ENCODE data around the gene DKC1.

DKC1 gene

DNA sequence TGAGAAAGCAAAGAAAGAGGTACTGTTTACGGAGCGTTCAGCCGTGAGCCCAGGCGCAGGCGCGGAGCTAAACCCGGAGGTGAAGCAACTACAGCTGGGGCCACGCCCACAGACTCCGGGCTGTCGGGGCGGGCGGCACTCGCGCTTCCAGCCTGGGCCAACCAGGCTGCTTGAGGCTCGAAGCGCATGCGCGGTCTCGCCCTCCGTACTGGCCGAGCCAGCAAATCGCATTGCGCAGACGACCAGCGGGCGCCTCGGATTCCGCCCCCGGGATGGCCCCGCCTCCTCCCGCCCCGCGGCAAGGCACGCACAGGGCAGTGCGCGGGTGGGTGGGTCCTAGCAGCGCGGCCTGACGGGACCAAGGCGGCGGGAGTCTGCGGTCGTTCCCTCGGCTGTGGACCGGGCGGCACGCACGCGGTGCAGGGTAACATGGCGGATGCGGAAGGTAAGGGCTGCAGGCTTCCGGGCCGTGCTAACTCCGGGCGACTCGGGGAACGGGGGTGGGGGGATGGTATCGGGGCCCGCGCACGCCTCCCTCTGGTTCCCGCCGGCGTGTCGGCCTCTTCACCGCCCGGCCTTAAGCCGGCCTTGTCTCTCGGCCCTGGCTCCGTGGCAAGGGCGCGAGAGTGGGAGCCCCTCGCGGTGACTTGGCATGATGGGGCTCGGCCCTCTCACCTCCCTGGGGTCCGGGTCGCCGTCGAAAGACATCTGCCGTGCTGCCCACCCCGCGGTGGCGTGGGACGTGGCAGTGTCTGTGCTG is at the start of gene DKC1:
Gene DKC1 (plus strand): TSS at position 328 of the 760 bp plus-strand sequence. CDS start 102 bp downstream, at position 430.
- peak; percentile 89 for DNase-seq (ENCODE audit: low read depth)

DNA sequence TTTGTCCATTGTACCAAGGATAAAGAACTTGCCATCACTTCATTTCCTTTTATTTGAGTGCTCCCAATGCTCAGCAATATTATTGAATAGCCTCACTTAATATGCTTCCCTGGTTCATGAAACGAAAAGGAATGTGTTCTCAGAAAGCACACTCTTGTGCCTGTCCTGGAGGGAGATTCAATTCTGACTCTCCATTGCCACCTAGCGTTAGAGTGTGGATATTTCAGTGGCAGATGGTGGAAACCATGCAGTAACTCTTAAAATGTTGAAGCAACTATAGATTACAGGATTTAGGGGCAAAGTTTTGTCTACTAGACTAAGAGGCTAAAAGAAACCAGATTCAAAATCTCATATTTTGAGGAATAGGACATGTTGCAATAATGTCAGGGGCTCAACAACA is 47.7 kb upstream of the DKC1 start:
- peak; percentile 38 for DNase-seq (ENCODE audit: low read depth)

DNA sequence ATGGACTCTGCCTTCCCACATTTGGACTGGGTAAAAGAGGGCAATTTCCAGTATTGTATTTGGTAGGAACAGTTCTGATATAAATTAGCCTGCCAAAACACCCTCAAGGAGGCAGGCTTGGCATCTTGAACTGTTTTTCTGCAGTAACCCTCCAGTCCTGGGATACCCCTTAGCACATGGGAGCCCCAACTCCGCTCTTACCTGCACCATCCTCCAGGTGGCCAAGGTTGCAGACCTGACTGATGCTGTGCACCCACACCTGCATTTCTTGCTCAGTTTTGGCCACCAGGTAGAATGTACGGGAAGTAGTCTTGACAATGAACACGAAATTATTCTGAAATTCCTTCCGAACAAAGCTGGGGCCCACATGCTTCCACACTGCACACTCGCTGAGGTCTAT is 46.8 kb upstream of the DKC1 start:
- DNase-seq (ENCODE audit: low read depth): no peak

DNA sequence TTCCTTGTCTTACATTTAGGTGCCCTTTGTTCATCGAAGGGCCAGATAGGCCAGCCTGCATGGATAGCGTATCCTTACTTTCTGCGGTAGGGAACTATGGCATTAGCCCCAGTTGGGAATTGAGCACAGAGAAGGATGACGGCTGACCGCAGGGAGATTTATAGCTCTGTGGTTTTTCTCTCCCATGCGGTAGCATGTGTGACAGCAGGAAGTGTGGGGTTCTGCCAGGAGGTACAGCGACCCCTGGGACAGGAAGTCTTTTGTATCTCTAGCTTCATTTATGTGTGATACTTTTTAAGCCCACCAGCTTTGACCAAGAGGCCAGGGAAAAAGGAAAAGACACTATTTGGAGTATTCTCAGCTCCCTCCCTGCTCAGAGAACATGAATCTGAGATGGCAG is 44.8 kb upstream of the DKC1 start:
- no peak for DNase-seq (ENCODE audit: low read depth)

DNA sequence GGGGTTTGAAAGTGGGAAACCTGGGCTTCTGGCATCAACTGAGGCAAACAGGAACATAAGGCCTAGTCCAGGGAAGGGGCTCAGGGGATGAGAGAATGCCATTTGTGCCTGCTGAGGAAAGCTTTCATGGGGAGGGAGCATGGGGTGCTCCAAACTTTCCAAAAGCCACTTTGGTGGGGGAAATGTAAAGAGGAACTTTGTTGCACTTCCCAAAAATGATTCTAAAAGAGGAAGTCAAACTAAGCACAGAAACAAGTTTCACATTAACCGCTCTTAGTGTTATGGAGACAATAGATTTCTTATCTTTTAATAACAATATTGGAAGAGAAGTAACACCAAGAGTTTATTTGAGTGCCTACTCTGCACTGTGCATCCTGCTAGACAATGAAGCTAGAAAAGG is 44.0 kb upstream of the DKC1 start:
- no peak for DNase-seq (ENCODE audit: low read depth)

DNA sequence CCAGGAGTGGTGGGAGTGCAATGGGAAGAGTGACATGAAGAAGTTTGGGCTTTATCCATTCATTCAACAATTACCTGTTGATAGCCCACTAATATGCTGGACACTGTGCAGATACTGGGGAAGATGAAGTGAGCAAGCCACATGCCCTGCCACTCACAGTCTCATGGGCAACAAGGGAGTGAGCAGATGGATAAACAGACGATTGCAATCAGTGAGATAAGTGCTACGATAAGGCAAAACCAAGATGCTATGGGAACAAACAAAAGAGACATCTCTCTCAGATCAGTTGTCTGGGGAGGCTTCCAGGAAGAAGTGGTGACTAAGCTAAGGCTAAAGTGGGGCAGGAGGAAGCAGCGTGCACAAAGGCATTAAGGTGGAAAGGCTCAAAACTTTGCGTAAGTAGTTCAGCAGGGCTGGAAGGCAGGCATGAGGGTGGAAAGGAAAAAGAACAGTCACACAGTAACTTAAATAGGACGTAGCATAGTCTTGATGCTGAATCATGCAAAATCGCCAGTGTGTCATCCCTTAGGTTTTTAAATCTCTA is 43.5 kb upstream of the DKC1 start:
- no peak for DNase-seq (ENCODE audit: low read depth)

DNA sequence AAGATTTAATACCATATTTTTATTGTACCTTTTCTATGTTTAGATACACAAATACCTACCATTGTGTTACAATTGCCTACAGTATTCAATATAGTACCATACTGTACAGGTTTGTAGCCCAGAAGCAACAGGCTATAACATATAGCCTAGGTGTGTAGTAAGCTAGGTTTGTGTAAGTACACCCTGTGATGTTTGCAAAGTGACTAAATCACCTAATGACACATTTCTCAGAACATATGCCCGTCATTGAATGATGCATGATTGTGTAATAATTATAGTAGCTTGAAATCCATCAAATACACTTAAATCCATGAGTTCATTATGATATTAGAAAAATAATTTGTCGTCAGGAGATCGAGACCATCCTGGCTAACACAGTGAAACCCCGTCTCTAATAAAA is 42.6 kb upstream of the DKC1 start:
- DNase-seq (ENCODE audit: low read depth): no peak

DNA sequence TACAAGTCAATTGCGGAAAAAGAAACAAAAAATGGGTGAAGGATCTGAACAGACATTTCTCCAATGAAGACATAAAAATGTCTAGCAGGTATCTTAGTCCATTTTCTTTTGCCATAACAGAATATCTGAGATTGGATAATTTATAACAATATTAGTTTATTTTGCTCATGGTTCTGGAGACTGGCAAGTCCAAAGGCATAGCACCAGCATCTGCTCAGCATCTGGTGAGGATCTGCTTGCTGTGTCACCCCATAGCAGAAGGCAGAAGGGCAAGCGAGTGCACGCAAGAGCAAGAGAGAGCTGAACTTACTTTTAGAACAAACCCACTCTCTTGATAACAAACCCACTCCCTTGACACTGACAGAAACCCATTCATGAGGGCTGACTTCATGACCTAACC is 41.5 kb upstream of the DKC1 start:
- no peak for DNase-seq (ENCODE audit: low read depth)

DNA sequence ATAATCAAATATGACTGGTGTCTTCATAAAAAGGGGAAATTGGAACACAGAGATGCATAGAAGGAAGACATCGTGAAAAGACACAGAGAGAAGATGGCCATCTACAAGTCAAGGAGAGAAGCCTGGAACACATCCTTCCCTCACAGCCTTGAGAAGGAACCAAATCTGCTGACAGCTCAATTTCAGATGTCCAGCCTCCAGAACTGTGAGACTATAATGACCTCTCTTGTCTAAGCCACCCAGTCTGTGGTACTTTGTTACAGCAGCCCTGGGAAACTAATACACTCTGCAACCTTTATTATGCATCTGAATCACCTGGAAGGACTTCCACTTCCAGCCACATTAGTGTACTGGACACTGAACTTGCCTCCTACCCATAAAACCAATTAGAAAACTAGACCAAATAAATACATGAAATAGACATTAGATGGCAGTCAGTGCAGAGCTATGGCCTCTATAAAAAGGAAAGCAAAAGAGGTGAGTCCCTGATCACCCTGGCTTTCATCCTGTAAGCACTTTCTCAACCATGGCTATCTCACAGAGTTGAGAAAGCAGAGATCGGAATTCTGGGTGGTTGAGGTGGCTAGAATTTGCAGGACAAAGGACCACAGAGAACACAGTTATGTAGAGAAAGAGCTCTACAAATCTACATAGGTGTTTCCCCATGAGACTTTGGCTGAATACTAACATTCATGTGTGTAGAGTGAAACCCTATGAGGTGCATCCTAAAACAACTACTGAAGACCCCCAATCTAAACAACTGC is 37.5 kb upstream of the DKC1 start:
- DNase-seq (ENCODE audit: low read depth): no peak

DNA sequence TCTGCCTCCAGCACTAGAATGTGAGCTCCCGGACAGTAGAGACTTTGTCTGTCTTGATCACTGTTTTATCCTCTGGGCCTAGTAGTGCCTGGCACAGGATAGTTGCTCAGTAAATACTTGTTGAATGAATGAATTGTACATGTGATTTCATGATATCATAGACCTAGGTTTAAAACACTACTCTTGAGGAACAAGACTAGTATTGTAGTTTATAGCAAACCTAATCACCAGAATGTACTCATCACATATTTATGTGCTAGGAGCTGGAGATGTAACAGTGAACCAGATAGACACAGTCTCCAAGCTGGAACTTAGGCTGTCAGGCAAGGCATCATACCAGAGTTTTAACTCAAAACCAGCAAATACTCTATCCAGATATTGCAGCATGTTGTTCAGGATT is 35.2 kb upstream of the DKC1 start:
- no peak for DNase-seq (ENCODE audit: low read depth)

DNA sequence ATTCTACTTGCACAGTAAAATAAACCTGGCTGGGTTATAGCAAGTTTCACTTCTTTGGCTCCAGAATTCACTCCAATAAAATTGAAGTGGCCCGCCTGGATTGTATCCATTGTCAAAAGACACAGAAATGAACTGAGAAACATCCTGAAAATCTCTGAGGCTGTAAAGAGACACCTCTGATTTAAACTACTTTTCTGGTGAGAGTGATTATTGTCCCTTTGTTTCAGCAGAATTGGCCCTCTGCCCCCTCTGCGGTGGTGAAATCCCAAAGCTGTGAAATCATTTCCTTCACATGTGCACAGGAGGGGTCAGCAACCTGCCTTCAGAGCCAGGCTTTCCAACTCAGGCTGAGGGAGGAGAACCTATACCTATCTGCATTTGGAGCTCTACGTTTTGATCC is 34.8 kb upstream of the DKC1 start:
- DNase-seq (ENCODE audit: low read depth): no peak

DNA sequence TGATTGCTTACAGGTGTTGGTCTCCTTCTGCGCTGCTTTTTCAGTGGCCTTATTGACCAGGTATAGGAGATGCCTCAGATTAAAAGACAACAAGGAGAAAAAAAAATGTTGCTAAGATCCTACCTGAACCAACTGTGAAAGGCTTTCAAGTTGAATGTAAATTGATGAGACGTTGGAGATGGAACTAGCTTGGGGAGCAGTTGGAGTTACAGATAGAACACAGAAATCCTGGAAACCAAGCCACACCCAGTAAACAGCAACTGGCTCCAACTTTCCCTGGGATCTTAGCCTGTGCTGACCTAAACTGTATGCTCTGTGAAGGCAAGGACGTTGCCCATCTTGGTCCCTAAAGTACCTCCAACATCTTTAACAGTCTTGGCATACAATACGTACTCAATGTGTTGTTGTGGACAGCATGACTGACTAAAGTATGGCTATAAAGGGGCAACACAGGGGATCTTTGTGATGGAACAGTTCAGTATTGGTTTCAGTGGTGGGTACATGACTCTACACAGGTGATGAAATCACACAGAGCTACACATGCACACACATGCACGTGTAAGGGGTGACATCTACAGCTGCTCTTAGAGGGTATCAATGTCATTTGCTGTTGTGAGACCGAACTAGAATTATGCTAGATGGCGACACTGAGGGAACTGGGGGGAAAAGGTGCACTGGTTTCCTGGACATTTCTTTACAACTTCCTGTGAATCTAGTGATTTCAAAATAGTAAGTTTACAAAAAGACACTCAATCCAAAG is 34.1 kb upstream of the DKC1 start:
- no peak for DNase-seq (ENCODE audit: low read depth)

DNA sequence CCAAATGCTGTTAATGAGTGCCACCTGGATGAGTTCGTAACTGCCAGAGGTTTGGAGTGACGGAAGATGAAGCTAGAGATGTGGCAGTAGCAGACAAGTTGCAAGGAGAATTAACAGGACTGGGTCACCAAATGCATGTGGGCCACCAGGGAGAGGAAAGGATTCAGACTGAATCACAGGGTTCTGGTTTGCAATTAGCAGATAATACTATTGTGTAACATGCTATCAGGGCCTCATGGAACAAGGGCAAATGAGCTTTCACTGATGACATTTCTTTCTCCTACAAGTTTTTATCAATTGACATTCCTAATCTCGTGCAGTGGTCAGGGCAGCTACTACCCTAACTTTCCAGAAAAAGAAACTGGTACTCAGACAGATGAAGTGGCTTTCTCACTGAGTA is 33.2 kb upstream of the DKC1 start:
- DNase-seq (ENCODE audit: low read depth): no peak

DNA sequence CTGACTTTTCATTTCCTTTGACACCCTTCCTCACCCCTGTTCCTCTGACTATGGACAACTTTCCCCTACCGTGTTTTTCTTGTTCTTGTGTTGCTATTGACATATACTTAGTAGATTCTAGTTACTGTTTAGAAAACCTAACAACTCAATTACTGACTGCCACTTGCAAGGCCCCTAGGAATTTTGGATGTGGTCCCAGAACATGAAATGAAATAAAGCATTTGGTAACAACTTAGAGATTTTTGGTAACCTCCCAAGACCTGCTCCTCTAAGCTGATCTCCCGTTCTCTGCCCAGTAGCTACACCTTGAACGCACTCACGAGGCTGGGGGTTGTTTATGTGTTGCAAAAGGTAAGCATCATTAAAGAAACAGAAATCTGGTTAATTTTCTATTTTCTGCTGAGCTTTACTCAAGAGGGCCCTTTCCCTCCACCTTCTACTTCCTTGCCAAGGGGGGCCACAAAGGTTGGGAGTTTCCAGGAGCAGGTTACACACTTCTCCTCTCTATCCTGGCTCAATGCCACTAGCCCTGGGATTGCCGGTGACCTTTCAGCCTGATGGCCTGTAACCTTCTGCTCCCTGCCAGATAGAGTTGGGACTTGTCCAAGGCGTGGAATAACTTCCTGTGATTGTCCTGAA is 32.3 kb upstream of the DKC1 start:
- DNase-seq (ENCODE audit: low read depth): no peak

DNA sequence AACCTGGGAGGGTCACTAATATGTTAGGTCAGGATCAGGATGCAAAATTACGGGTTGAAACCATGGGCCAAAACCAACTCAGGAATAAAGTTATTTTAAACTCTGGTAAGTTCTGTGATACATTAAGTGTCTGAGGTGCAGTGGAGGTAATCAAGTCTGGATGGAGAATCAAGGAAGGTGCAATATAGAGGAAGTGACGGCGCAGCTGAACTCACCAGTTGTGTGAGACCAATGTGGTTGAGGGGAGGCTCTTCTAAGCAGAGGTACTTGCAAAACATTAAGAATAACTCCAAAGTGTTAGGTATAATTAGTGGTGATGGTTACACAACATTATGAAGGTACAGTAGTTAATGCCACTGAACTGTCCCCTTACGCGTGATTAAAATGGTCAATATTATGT is 31.5 kb upstream of the DKC1 start:
- DNase-seq (ENCODE audit: low read depth): no peak

DNA sequence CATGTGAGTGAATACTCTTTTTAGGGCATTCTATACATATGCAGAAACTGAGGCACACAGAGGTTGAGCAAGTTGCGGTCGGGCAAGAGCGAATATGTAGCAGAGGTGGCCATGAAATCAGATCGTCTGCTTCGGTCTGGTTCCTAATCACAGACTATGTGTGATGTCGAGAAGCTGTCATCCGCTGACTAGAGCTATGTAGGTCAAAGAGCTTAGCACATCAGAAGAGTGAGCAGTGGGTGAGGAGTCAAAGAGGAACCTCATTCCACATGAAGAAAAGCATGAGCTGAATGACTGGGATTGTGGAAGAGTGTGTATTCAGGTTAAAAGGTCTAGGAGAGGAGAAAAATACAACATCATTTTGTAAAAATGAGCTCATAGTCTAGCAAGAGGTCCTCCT is 30.8 kb upstream of the DKC1 start:
- DNase-seq (ENCODE audit: low read depth): no peak

DNA sequence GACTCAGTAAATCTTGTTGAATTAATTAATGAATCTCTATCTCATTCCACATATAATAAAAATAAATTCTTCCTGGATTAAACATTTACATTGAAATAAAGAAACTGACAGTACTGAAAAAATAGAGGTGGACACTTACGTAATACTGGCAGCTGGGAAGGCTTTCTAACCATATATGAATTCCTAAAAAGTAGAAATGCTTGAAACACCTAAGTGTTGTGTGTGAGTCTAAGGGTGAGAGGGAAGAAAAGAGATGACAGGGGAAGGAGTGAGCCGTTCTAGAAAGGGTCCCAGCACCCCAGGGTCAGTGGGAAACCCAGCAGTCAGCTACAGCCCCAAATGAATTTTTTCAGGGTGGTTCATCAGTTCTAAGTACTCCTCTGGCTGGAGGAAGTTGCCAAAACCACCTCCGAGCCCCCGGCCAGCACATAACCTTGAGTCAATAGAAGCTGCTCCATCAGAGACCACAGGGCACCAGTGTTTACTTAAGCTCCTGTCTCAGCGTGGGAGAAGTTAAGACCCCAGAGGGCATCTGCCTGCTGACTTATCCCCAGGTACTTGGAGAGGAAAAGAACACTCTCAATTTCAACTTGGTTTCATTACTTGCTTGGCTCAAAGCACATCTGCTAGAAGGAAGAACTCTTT is 30.1 kb upstream of the DKC1 start:
- no peak for DNase-seq (ENCODE audit: low read depth)

DNA sequence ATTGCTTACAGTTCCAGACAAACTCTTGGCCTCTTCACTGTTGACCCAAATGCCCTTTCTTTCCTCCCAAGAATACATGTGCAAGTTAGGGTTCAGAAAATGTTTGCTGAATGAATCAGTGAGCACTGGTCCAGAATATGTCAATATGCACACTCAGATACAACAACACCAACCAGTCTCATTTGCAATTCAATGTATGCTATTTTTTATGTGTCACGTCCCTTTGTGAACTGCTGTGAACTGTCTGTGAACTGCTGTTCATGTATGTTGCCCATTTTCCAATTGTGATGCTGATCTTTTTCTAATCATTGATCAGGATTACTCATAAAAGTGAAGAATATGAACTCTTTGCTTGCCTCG is 29.6 kb upstream of the DKC1 start:
- no peak for DNase-seq (ENCODE audit: low read depth)

DNA sequence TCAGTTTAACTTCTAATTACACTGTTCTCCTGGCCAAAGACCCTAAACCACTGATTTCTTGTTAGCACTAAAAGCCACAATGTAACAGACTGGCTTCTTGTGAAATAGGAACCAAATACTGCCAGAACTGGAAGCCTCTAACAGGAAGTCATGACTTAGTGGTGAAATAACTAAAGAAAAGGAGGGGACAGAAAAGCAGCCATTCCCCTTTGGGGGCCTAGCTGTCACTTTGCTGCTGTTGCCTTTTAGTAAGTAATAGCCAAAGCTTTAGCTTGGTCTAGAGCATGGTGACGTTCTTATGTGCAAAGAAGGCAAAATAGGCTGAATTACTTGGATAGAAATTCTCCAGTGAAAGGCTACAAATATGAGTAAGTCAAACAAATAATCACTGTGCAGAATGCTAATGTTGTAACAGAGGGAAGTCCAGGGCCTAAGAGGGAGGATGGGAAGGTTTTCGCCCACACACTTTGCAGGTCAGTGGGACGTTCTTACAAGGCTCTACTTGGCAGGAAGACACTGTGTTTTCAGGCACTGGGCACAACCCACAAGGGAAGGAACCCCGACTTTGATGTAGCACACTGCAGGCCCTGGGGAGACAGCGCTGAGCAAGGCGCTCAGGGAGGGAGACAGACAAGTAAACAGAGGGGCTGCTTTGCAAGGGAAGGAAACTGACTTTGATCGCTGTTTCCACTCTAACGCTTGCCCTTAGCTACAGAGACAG is 28.4 kb upstream of the DKC1 start:
- DNase-seq (ENCODE audit: low read depth): no peak

DNA sequence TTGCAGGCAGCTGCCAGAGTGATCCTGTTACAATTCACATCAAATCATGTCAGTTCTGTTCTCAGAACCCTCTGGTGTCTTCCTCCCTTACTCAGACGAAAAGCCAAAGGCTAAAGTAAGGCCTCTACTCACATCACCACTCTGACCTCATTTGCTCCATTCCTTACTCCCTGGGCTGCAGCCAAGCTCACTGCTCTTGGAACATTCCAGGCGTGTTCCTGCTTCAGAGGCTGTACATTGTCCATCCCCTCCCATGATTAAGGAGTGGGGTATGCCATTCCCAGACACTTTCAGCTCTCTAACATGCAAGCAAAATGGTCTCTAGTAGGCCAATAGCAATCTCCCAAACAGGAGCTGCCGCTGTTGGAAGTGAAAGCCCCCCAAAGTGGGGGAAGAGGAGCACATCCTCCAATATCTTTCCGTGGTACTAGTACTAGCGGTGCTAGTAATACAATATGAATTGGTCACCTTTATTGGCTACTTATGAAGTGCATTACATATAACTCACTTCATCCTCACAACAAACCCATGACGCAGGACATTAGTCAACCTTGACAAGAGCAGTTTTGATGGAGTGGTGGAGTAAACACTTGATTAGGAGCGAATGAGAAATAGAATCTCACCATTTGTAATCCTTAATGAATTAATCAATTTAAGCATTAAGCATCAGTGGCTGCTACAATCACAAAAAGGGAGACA is 26.8 kb upstream of the DKC1 start:
- no peak for DNase-seq (ENCODE audit: low read depth)
